GM12892 (cell line): ENCODE data around the gene MED26.

Experiments used
- POLR2A ChIP-seq: IDR thresholded peaks from 2 replicates; pipeline ENCODE4 v1.6.1; 2011; ENCODE audit warnings: low read depth, low read length, control low read depth
- POLR2AphosphoS5 ChIP-seq: IDR thresholded peaks from 2 replicates; pipeline ENCODE4 v1.6.1; 2011; ENCODE audit warnings: low read depth, low read length, control low read depth
- TAF1 ChIP-seq: IDR thresholded peaks from 2 replicates; pipeline ENCODE4 v1.6.1; 2011; ENCODE audit warnings: low read depth, mild to moderate bottlenecking, control low read depth, low read length, borderline replicate concordance

DNA sequence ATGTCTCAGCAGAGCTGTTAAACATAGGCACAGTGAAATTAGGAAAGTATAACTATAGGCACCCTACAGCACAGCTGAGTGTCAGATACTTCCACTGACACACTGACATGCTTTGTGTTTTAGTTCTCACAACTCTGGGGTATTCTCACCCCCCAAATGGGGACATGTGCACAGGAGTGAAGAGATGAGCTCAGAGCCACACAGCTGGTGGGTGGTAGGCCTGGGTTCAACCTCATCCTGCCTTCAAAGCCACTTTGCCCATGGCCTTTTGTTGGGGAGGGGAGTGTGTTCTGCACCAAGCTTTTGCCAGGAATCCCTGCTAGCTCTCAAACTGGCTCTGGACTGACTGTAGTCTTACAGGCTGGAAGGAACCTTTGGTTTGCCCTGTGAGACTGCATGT lies 54.1 kb downstream of the MED26 start:
- TF ChIP-seq POLR2A (no peak), POLR2AphosphoS5 (no peak), TAF1 (no peak)
